Medulla oblongata (tissue), 1 donor: ENCODE measurements around the gene GLI1.
"Not testable (repeated sequence)": the region's sequence is repeated elsewhere in the genome, so short reads cannot be mapped to it uniquely, and the experiment has no call there.

Experiments
- DNase-seq: peaks from one replicate; pipeline ENCODE4 v3.0.0-alpha.2; 2015; ENCODE audit errors: extremely low spot score

GLI1 gene

GRCh38 chr12:57441846-57442427 is 17.6 kb upstream of the GLI1 start:
- no peak for DNase-seq

- not testable (repeated sequence) for DNase-seq
Observed at GRCh38 chr12:57444337-57444736, 15.2 kb upstream of the GLI1 start.

DNA sequence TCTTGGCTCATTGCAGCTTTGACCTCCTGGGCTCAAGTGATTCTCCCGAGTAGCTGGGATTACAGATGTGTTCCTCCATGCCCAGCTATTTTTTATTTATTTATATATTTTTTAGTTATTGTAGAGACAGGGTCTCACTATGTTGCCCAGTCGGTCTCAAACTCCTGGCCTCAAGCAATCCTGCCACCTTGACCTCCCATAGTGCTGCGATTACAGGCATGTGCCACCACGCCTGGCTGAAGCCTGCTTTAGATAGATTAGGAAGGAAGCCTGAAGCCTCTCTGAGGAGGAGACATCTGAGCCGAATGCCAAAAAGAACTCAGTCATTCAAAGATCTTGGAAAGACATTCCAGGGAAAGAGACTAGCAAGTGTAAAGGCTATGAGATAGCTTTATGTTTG is 14.8 kb upstream of the GLI1 start:
- no peak for DNase-seq

DNA sequence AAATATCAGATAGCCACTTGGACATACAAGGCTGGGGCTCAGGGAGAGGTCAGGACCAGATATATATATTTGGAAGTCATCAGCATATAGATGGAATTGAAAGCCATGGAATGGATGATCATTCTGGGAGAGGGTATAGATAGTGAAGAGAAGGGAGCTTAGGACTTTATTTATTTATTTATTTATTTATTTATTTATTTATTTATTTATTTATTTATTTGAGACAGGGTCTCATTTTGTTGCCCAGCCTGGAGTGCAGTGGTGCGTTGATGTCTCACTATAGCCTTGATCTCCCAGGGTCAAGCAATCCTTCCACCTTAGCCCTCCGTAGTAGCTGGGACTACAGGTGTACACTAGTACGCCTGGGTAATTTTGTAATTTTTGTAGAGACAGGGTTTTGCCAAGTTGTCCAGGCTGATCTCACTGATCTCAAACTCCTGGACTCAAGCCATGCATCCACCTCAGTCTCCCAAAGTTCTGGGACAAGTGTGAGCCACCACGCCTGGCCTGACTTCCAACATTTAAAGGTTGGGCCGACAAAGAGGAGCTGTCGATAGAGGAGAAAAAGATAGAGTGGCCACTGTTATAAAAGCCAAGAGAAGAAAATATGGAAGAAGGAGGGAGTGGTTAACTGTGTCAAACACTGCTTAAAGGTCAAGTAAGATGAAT is 13.2 kb upstream of the GLI1 start:
- no peak for DNase-seq

DNA sequence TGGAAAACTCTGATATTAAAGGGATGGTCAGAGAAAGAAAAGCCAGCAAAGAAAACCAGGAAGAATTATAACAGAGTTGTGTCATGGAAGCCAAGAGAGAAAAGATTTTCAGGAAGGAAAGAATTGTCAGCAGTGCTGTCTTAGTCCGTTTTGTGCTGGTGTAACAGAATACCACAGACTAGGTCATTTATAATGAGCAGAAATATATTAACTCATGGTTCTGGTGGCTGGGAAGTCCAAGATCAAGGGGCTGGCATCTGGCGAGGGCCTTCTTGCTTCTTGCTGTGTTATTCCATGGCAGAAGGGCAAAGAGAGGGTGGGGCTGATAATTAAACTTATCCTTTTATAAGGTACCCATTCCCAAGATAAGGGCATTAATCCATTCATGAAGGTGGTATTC is 10.9 kb upstream of the GLI1 start:
- no peak for DNase-seq

DNA sequence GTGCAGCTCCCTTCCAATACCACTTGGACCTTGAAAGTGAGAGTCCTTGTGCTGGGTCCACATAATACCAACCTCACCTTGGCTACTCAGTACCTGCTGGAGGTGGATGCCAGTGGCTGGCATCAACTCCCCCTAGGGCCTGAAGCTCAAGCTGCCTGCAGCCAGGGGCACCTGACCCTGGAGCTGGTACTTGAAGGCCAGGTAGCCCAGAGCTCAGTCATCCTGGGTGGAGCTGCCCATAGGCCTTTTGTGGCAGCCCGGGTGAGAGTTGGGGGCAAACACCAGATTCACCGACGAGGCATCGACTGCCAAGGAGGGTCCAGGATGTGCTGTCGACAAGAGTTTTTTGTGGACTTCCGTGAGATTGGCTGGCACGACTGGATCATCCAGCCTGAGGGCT is 10.2 kb upstream of the GLI1 start:
- DNase-seq = no peak

- no peak for DNase-seq
Observed at GRCh38 chr12:57450057-57450456, 9.5 kb upstream of the GLI1 start.

GRCh38 chr12:57451233-57451778 is 8.3 kb upstream of the GLI1 start:
- DNase-seq = no peak

DNA sequence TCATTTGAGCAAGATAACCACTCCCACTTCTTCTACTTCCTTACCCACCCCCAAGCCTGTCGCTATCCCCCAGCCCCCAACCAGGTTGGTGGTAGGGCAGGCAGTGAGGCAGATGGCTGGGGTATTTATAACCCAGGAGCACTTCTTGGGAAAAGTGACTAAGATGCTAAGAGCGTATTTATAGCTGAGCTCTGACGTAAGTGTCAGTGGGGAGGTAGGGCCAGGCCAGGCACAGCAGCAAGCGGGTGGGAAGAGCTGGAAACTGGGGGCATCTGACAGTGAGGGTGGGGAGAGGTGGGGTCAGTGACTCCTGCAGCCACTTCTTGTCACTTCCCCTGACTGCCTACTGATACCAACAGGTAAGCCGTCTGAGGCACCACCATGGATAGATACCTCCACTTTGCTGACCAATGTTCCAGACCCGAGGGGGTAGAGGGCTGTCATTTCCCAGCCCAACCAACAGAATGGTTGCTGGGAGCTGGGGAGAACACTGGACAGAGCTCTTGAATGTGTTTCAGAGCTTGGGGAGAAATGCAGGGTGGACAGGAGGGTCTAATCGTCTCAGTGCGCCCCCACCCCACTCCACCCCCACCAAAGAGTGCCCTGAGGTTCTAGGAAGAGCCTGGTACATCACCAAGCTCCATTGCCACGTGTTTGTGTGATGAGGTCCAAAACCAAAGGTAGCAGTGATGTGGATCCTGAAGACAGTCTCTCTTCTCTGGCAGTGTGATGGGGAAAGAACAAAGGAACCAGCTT is 7.2 kb upstream of the GLI1 start:
- no peak for DNase-seq

DNA sequence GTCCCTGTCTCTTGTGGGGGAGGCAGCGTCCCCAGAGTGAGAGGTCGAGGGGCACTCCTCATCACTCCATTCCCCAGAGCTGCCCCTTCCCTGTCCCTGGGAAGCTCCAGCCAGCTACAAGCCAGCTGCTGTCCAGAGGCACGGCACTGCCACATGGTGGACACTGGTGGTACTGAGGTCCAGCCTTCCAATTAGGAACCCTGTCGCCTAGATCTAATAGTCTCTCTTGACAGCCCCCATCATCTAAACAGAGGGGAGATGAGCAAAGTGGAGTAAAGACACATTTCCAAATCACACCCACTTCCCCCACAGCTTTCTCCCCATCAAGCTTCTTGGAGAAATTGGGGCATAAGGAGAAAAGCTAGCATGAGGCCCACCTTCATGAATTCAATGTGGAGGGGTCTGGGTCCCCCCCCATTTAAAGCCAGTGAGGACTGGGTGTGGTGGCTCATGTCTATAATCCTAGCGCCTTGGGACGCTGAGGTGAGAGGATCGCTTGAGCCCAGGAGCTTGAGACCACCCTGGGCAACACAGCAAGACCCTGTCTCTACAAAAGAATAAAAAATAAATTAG is 6.6 kb upstream of the GLI1 start:
- peak; percentile 81 for DNase-seq

DNA sequence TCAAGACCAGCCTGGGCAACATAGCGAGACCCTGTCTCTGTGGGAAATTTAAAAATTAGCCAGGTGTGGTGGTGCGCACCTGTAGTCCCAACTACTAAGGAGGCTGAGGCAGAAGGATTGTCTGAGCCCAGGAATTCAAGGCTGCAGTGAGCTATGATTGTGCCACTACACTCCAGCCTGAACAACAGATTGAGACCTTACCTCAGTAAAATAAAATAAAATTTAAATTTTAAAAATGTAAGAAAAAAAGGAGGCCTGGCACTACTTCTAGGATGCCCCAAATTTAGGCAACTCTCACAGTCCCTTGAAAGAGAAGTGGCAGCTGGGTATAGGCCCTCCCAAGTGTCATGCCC is 5.4 kb upstream of the GLI1 start:
- no peak for DNase-seq

DNA sequence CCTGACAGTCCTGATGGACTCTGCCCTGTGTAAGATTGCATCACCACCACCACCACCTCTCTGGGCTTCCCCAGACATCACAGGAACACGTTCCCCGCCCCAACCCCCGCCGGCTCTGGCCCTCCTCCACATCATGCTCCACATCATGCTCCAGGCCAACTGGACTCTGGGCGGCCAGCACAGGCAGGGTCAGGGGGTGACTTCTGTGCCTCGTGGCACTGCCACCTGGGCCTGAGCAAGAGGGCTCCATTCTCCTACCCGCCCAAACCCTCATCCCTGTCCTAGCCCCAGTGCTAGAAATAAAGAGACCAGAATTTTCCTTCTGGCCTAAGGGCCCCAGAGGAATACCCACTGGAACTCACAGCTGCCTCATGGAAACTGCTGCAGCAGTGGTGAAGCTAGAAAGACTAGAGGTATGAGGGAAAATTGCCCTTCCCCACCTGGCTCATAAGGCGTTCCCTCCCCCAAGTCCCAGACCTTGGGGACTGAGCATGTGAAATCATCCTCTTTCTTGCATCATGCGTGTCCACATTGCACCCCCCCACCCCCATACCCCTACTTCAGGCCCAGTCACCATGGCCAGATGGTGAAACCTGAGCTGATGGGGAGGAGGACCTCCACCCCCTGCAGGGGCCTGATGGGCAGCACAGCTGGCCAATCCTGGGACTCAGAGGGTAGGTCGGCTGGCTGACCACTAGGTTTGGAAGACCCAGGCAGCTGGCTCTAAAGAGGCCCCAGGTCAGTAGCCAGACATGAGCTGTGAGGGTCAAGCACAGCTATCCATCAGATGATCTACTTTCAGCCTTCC is 4.8 kb upstream of the GLI1 start, which contains the start of gene INHBE:
Gene INHBE (plus strand): TSS at position 742 of the 808 bp plus-strand sequence. CDS start 230 bp downstream, outside the sequence.
- no peak for DNase-seq

DNA sequence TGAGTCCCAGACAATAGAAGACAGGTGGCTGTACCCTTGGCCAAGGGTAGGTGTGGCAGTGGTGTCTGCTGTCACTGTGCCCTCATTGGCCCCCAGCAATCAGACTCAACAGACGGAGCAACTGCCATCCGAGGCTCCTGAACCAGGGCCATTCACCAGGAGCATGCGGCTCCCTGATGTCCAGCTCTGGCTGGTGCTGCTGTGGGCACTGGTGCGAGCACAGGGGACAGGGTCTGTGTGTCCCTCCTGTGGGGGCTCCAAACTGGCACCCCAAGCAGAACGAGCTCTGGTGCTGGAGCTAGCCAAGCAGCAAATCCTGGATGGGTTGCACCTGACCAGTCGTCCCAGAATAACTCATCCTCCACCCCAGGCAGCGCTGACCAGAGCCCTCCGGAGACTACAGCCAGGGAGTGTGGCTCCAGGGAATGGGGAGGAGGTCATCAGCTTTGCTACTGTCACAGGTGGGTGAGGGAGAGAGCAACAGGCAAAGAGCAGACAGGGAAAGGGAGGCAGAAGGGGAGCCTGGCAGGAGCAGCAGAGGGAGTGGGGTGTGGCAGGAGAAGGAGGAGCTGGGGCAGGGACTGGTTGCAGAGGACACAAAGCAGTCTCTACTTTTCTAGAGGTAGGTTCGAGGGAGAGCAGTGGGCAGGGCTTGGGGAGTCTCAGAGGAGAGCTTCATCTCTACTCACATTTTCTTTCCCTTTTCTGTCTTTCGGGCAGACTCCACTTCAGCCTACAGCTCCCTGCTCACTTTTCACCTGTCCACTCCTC is 4.0 kb upstream of the GLI1 start:
- DNase-seq = no peak

GRCh38 chr12:57456145-57456700 is 3.4 kb upstream of the GLI1 start:
- DNase-seq = no peak

DNA sequence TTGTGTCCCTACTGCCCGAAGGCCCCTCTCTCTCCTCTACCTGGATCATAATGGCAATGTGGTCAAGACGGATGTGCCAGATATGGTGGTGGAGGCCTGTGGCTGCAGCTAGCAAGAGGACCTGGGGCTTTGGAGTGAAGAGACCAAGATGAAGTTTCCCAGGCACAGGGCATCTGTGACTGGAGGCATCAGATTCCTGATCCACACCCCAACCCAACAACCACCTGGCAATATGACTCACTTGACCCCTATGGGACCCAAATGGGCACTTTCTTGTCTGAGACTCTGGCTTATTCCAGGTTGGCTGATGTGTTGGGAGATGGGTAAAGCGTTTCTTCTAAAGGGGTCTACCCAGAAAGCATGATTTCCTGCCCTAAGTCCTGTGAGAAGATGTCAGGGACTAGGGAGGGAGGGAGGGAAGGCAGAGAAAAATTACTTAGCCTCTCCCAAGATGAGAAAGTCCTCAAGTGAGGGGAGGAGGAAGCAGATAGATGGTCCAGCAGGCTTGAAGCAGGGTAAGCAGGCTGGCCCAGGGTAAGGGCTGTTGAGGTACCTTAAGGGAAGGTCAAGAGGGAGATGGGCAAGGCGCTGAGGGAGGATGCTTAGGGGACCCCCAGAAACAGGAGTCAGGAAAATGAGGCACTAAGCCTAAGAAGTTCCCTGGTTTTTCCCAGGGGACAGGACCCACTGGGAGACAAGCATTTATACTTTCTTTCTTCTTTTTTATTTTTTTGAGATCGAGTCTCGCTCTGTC is 2.7 kb upstream of the GLI1 start:
- no peak for DNase-seq

- DNase-seq = no peak
Observed at GRCh38 chr12:57458665-57459054, 925 bp upstream of the GLI1 start.

DNA sequence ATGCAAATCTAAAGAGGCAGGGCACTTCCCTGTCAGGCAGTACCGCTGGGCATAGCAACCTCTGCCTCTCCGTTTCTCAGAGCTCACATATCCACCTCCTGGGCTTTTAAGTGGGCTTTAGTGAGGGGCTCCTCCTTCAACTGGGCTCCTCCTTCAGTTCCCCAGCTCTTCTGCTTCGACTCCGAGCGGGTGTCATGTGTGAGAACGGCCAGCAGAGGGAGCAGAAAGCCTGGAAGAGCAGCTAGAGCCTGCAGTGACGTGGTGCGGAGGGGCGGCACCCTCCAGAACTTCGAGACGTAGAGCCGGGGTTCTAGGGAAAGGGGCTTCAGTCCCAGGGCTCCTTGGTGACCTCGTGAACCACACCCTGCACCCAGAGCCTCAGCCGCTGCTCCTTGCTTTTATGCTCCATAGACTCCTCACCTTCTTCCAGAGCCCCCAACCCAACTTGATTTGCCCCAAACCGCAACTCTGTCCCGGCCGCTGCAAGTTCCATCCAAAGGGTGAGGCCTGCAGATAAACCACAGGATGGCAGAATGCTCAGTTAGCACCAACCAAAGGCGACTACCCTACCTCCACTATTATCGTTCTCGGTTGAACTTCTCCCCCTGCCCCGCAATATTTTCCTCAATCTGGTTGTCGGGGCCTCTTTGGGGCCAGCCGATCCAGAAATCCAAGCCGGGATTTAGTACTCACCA is 383 bp upstream of the GLI1 start:
- peak; percentile 96 for DNase-seq

DNA sequence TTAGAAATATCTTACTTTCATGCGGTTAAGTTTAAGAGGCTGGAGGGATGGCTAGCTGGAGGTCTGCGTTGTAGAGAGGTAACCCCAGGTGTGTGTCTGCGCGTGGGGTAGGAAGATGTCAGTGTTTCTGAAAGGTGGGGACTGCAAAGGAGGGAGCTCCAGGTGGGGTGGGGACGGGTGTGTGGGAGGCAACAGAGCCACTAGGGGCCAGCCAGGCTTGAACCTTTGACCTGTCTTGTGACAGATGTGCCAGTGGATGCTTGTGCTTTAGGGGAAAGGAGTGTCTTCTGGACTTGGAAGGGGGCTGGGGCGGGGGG is 841 bp downstream of the GLI1 start:
- DNase-seq = no peak

DNA sequence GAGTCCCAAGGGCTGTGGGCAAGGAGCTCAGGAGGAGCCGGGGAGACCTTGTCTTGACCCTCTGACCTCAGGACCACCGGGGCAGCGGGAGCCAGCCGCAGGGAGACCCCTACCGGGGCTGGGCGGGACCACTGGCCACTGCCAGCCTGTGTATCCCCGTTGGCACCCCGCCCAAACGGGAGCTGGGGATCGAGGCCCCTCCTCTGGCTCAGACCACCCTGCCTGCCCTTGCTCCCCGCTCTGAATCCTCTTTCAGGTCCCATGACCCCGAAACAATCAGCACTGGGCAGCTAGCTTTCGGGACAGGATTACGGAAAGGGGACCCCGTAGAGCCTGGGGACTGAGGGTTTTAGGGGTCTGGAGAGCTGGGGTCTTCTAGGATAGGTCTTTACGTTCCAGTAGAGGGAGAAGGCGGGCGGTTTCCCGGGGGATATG is 1.3 kb downstream of the GLI1 start:
- no peak for DNase-seq
